Measurements from ENCODE around the gene TPRX1. TPM values are rescaled to one million over a fixed set of nuclear protein-coding genes. Genes with fewer than 3 reads are reported as not detected.
"Not testable (repeated sequence)": the region's sequence is repeated elsewhere in the genome, so short reads cannot be mapped to it uniquely, and the experiment has no call there.

The TPRX1 gene
- total and polyA plus RNA-seq, 5 experiments from 2014 or later: not detected

- H3K4me1 Mint-ChIP-seq: peaks cover 16 to 49% (median 30%) of the 10 kb centered on the region in 4 donors
- POLR2A ChIA-PET: interaction anchor here (1.8 to 2.7 kb wide), 2 partner anchors 30 to 33 kb away, joined by 7 to 9 read pairs; partner anchors contain the start of gene NOP53
Measured at GRCh38 chr19:47778049-47778953, 26.1 kb downstream of the TPRX1 start, which contains the start of gene SELENOW. TSS of gene SELENOW (plus strand) at chr19:47778703. CDS start at chr19:47778786, 83 bp downstream.

GRCh38 chr19:47777245-47778048 is 26.9 kb downstream of the TPRX1 start:
- ATAC-seq: not testable (repeated sequence)
- H3K36me3 Mint-ChIP-seq: peaks cover 0 to 16% (median 0%) of the 10 kb centered on the region in 3 donors
- POLR2A ChIA-PET: interaction anchor here (0.7 to 2.7 kb wide), 3 partner anchors 29 to 34 kb away, joined by 3 to 9 read pairs (median 7); partner anchors contain the start of gene NOP53

More at GRCh38 chr19:47778049-47778953, 26.1 kb downstream of the TPRX1 start, which contains the start of gene SELENOW:
- Mint-ChIP-seq H3K9me3 (no peaks in the 10 kb centered on the region), H3K27me3 (no peaks in the 10 kb centered on the region), H3K36me3 (peaks cover 0 to 24% (median 3%) of the 10 kb centered on the region in 3 donors), H3K27ac (peak within 1 kb of the TSS; percentile 86 to 98 (median 96)), H3K4me3 (peak within 1 kb of the TSS; percentile 90 to 98 (median 94))
- peak; percentile 91 to 92 for ATAC-seq
- DNase-seq: peak; percentile 60 to 88 (median 74)

GRCh38 chr19:47776568-47776967 is 27.8 kb downstream of the TPRX1 start:
- H3K27ac Mint-ChIP-seq: peak overlapping the region in 4 of 10 donors; percentile 9 to 48 (median 30)
- H3K4me3 Mint-ChIP-seq: peak overlapping the region in 6 of 10 donors; percentile 2 to 98 (median 14)
- H3K27me3 Mint-ChIP-seq: peaks cover 0 to under 1% (median 0%) of the 10 kb centered on the region in 5 donors
- POLR2A ChIA-PET: interaction anchor here (0.6 to 0.7 kb wide), 4 partner anchors 11 to 709 kb away, joined by 3 to 8 read pairs (median 4); no protein-coding TSS in a partner anchor
- ATAC-seq (no peak), DNase-seq (no peak)
- H3K9me3 Mint-ChIP-seq: no peaks in the 10 kb centered on the region
- H3K4me1 Mint-ChIP-seq: peaks cover 14 to 49% (median 28%) of the 10 kb centered on the region in 4 donors
- H3K36me3 Mint-ChIP-seq: peaks cover 0 to 7% (median 0%) of the 10 kb centered on the region in 3 donors

More at GRCh38 chr19:47777245-47778048, 26.9 kb downstream of the TPRX1 start:
- Mint-ChIP-seq H3K4me1 (peaks cover 16 to 49% (median 30%) of the 10 kb centered on the region in 4 donors), H3K27ac (peak overlapping the region in 9 of 10 donors; percentile 37 to 98 (median 95)), H3K4me3 (peak overlapping the region; percentile 90 to 98 (median 94))
- DNase-seq, H3K27me3 Mint-ChIP-seq, H3K9me3 Mint-ChIP-seq: not testable (repeated sequence)

- H3K36me3 Mint-ChIP-seq, H3K27me3 Mint-ChIP-seq, H3K4me1 Mint-ChIP-seq, DNase-seq, ATAC-seq, H3K4me3 Mint-ChIP-seq, H3K27ac Mint-ChIP-seq, H3K9me3 Mint-ChIP-seq: not testable (repeated sequence)
- POLR2A ChIA-PET: interaction anchor here (0.7 kb wide), 1 partner anchor 24 kb away, joined by 3 read pairs; no protein-coding TSS in a partner anchor
Measured at GRCh38 chr19:47771291-47771690, 33.1 kb downstream of the TPRX1 start.

GRCh38 chr19:47769534-47769933 is 34.8 kb downstream of the TPRX1 start:
- no peaks in the 10 kb centered on the region for H3K9me3 Mint-ChIP-seq
- H3K27me3 Mint-ChIP-seq: peaks cover 0 to 2% (median 0%) of the 10 kb centered on the region in 5 donors
- no peaks in the 10 kb centered on the region for H3K36me3 Mint-ChIP-seq
- H3K4me1 Mint-ChIP-seq: peaks cover 0 to 7% (median 5%) of the 10 kb centered on the region in 4 donors
- no peak for DNase-seq
- H3K27ac Mint-ChIP-seq: no peak overlapping the region
- ATAC-seq: no peak
- H3K4me3 Mint-ChIP-seq: no peak overlapping the region
- POLR2A ChIA-PET: no interaction called here

- Mint-ChIP-seq H3K4me3 (no peak overlapping the region), H3K27ac (no peak overlapping the region), H3K4me1 (peaks cover 0 to 7% (median 4%) of the 10 kb centered on the region in 4 donors), H3K27me3 (peaks cover 0 to 2% (median 0%) of the 10 kb centered on the region in 5 donors), H3K36me3 (no peaks in the 10 kb centered on the region), H3K9me3 (no peaks in the 10 kb centered on the region)
- ATAC-seq (no peak), DNase-seq (no peak)
- POLR2A ChIA-PET: no interaction called here
Measured at GRCh38 chr19:47768604-47769003, 35.7 kb downstream of the TPRX1 start.

GRCh38 chr19:47767349-47767748 is 37.0 kb downstream of the TPRX1 start:
- Mint-ChIP-seq H3K4me1 (peaks cover 0 to 7% (median 4%) of the 10 kb centered on the region in 4 donors), H3K4me3 (no peak overlapping the region), H3K27ac (no peak overlapping the region), H3K36me3 (no peaks in the 10 kb centered on the region), H3K27me3 (peaks cover 0 to 2% (median 0%) of the 10 kb centered on the region in 5 donors), H3K9me3 (no peaks in the 10 kb centered on the region)
- no peak for ATAC-seq
- DNase-seq: no peak
- POLR2A ChIA-PET: no interaction called here

GRCh38 chr19:47766670-47767069 is 37.7 kb downstream of the TPRX1 start:
- no peak for DNase-seq
- Mint-ChIP-seq H3K27ac (no peak overlapping the region), H3K36me3 (no peaks in the 10 kb centered on the region), H3K4me3 (no peak overlapping the region), H3K9me3 (no peaks in the 10 kb centered on the region), H3K4me1 (peaks cover 0 to 7% (median 4%) of the 10 kb centered on the region in 4 donors), H3K27me3 (peaks cover 0 to 2% (median 0%) of the 10 kb centered on the region in 5 donors)
- no peak for ATAC-seq
- POLR2A ChIA-PET: no interaction called here

- H3K4me1 Mint-ChIP-seq: peaks cover 0 to 7% (median 4%) of the 10 kb centered on the region in 4 donors
- H3K4me3 Mint-ChIP-seq: no peak overlapping the region
- no peaks in the 10 kb centered on the region for H3K36me3 Mint-ChIP-seq
- ATAC-seq (no peak), DNase-seq (no peak)
- H3K27me3 Mint-ChIP-seq: no peaks in the 10 kb centered on the region
- POLR2A ChIA-PET: no interaction called here
- no peak overlapping the region for H3K27ac Mint-ChIP-seq
- H3K9me3 Mint-ChIP-seq: no peaks in the 10 kb centered on the region
Measured at GRCh38 chr19:47766359-47766620, 38.1 kb downstream of the TPRX1 start.

GRCh38 chr19:47765523-47766358 is 38.6 kb downstream of the TPRX1 start:
- Mint-ChIP-seq H3K4me3 (no peak overlapping the region), H3K4me1 (peaks cover 0 to 7% (median 4%) of the 10 kb centered on the region in 4 donors), H3K9me3 (no peaks in the 10 kb centered on the region), H3K36me3 (no peaks in the 10 kb centered on the region), H3K27ac (peak overlapping the region in 3 of 10 donors; percentile 60 to 73 (median 67)), H3K27me3 (no peaks in the 10 kb centered on the region)
- ATAC-seq (peak in 1 of 2 donors; percentile 46), DNase-seq (peak in 1 of 10 donors; percentile 29)
- POLR2A ChIA-PET: interaction anchor here (0.6 to 1.1 kb wide), 2 partner anchors 10 to 20 kb away, joined by 3 to 4 read pairs; no protein-coding TSS in a partner anchor

GRCh38 chr19:47764705-47765104 is 39.6 kb downstream of the TPRX1 start:
- DNase-seq, ATAC-seq, H3K9me3 Mint-ChIP-seq, H3K4me1 Mint-ChIP-seq, H3K27ac Mint-ChIP-seq, H3K4me3 Mint-ChIP-seq, H3K27me3 Mint-ChIP-seq, H3K36me3 Mint-ChIP-seq: not testable (repeated sequence)
- POLR2A ChIA-PET: interaction anchor here (0.7 to 1.1 kb wide), 2 partner anchors 19 to 139 kb away, joined by 4 to 6 read pairs; no protein-coding TSS in a partner anchor
